Suprapubic skin (tissue), 4 donors: ENCODE data around the gene PPP1R37.

ENCODE experiments used
- CTCF ChIP-seq, 2 donors: fragments of 200-600 bp in 1 of 2; fragments of 450-650 bp in 1 of 2; sonication (generic) in 1 of 2; IDR thresholded peaks; one replicate each; pipeline ENCODE4 v1.5.1; 2016 to 2019; ENCODE audit warnings: antibody characterized with exemption in 2 of 2, mild to moderate bottlenecking in 1 of 2, moderate library complexity in 1 of 2
- EP300 ChIP-seq: sonication (generic); formaldehyde crosslinking; IDR thresholded peaks from one replicate; pipeline ENCODE4 v1.6.1; 2017; ENCODE audit warnings: antibody characterized with exemption
- POLR2A ChIP-seq, 2 donors: fragments of 450-650 bp; IDR thresholded peaks; one replicate each; pipeline ENCODE4 v1.6.1; 2017; ENCODE audit warnings: antibody characterized with exemption in 2 of 2, mild to moderate bottlenecking in 2 of 2, moderate library complexity in 2 of 2
- POLR2AphosphoS5 ChIP-seq, 3 donors: sonication (generic); formaldehyde crosslinking; IDR thresholded peaks; one replicate each; pipeline ENCODE4 v1.6.1; 2017; ENCODE audit warnings: antibody characterized with exemption in 3 of 3

- TF ChIP-seq CTCF (IDR thresholded peaks at IDR 0.05) (no peak), POLR2AphosphoS5 (IDR thresholded peaks at IDR 0.05) (no peak), EP300 (no peak), POLR2A (IDR thresholded peaks at IDR 0.05) (no peak)
Measured at GRCh38 chr19:45097450-45097775, 4.4 kb downstream of the PPP1R37 start.
